Measurements from ENCODE around the gene APOC1. TPM values are rescaled to one million over a fixed set of nuclear protein-coding genes. Genes with fewer than 3 reads are reported as not detected.

The APOC1 gene
- polyA plus RNA-seq, 1 of the 3 experiments (the other 2 are of a cell fraction): 2.7 TPM

- TF ChIP-seq, protein P1, sequence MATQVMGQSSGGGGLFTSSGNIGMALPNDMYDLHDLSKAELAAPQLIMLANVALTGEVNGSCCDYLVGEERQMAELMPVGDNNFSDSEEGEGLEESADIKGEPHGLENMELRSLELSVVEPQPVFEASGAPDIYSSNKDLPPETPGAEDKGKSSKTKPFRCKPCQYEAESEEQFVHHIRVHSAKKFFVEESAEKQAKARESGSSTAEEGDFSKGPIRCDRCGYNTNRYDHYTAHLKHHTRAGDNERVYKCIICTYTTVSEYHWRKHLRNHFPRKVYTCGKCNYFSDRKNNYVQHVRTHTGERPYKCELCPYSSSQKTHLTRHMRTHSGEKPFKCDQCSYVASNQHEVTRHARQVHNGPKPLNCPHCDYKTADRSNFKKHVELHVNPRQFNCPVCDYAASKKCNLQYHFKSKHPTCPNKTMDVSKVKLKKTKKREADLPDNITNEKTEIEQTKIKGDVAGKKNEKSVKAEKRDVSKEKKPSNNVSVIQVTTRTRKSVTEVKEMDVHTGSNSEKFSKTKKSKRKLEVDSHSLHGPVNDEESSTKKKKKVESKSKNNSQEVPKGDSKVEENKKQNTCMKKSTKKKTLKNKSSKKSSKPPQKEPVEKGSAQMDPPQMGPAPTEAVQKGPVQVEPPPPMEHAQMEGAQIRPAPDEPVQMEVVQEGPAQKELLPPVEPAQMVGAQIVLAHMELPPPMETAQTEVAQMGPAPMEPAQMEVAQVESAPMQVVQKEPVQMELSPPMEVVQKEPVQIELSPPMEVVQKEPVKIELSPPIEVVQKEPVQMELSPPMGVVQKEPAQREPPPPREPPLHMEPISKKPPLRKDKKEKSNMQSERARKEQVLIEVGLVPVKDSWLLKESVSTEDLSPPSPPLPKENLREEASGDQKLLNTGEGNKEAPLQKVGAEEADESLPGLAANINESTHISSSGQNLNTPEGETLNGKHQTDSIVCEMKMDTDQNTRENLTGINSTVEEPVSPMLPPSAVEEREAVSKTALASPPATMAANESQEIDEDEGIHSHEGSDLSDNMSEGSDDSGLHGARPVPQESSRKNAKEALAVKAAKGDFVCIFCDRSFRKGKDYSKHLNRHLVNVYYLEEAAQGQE (IDR thresholded peaks at IDR 0.05; ENCODE audit: low read depth, low read length): 0 out of 2 replicates have a peak, but pooled peaks have one; percentile 16
- TF ChIP-seq ZBTB33 (IDR thresholded peaks at IDR 0.05; ENCODE audit: borderline replicate concordance, low read depth) (peak; percentile 96), NRF1 (IDR thresholded peaks at IDR 0.05; ENCODE audit: low read depth, low read length) (peak; percentile 50; the same call in 1 of the 2 replicates), ELF1 (IDR thresholded peaks at IDR 0.05) (peak; percentile 96), TCF12 (IDR thresholded peaks at IDR 0.05) (no peak), FOXM1 (IDR thresholded peaks at IDR 0.05; ENCODE audit: low read depth) (no peak), GATA2 (CRISPR knock-in tag; IDR thresholded peaks at IDR 0.05) (no peak), EP300 (IDR thresholded peaks at IDR 0.05; ENCODE audit: borderline replicate concordance in 1 of 2, low read depth in 1 of 2, low read length in 1 of 2) (no peak), USF2 (IDR thresholded peaks at IDR 0.05; ENCODE audit: borderline replicate concordance, low read depth, low read length) (no peak)
Observed at GRCh38 chr19:44954649-44955504, 40.5 kb downstream of the APOC1 start, which contains the start of gene CLPTM1 (continued).
